Nephron progenitor cell (in vitro differentiated cells): Measurements from ENCODE around the gene VSIG2.

Source experiments
- DNase-seq: peaks from one replicate; pipeline ENCODE4 v3.0.0; 2021
- H3K27ac Mint-ChIP-seq: 2 replicates; pipeline ENCODE4 v1.8.0; 2021; ENCODE audit warnings: mild to moderate bottlenecking, moderate library complexity, mixed read lengths
- H3K27me3 Mint-ChIP-seq: 2 replicates; pipeline ENCODE4 v1.8.0; 2021; ENCODE audit warnings: mild to moderate bottlenecking, low read depth, mixed read lengths; ENCODE audit not compliant: poor library complexity
- H3K36me3 Mint-ChIP-seq: 2 replicates; pipeline ENCODE4 v1.8.0; 2021; ENCODE audit warnings: low read depth, mixed read lengths
- H3K4me1 Mint-ChIP-seq: 2 replicates; pipeline ENCODE4 v1.8.0; 2021; ENCODE audit warnings: mixed read lengths
- H3K4me3 Mint-ChIP-seq: 2 replicates; pipeline ENCODE4 v1.8.0; 2021; ENCODE audit warnings: mild to moderate bottlenecking, moderate library complexity, mixed read lengths
- H3K9me3 Mint-ChIP-seq: 2 replicates; pipeline ENCODE4 v1.8.0; 2021; ENCODE audit warnings: mild to moderate bottlenecking, moderate library complexity, mixed read lengths
- CTCF ChIP-seq: fragments of 200-600 bp; sonication (generic); IDR thresholded peaks from 2 replicates; pipeline ENCODE4 v1.5.0; 2021; ENCODE audit warnings: antibody characterized with exemption

VSIG2 gene

GRCh38 chr11:124751741-124752470, at the start of gene VSIG2:
Gene VSIG2, minus strand, starts transcription at chr11:124752255. Its CDS starts 118 bp downstream, at chr11:124752137.
- no peak for DNase-seq
- no peak for TF ChIP-seq CTCF
- H3K36me3 Mint-ChIP-seq, result no peaks in the 10 kb centered on the region
- peaks cover 100% of the 10 kb centered on the region for H3K27me3 Mint-ChIP-seq
- peak within 1 kb of the TSS; percentile 63 for H3K4me3 Mint-ChIP-seq
- H3K9me3 Mint-ChIP-seq, result peaks cover 5% of the 10 kb centered on the region
- H3K27ac Mint-ChIP-seq, result no peak within 1 kb of the TSS
- peaks cover 31% of the 10 kb centered on the region for H3K4me1 Mint-ChIP-seq

- peaks cover 18% of the 10 kb centered on the region for H3K36me3 Mint-ChIP-seq
- TF ChIP-seq CTCF, result no peak
- H3K27me3 Mint-ChIP-seq, result peaks cover 4% of the 10 kb centered on the region
- peak overlapping the region; percentile 97 for H3K27ac Mint-ChIP-seq
- H3K9me3 Mint-ChIP-seq, result no peaks in the 10 kb centered on the region
- H3K4me3 Mint-ChIP-seq, result peak overlapping the region; percentile 90
- DNase-seq, result no peak
- peaks cover 54% of the 10 kb centered on the region for H3K4me1 Mint-ChIP-seq
These were observed 49.0 kb upstream of the VSIG2 start for GRCh38 chr11:124801014-124801413.

GRCh38 chr11:124800226-124800929, 48.3 kb upstream of the VSIG2 start, which contains the start of gene MSANTD2:
Gene MSANTD2, minus strand, starts transcription at chr11:124800406. Its CDS starts 26 bp downstream, at chr11:124800380.
- H3K36me3 Mint-ChIP-seq, result peaks cover 12% of the 10 kb centered on the region
- no peak for TF ChIP-seq CTCF
- no peaks in the 10 kb centered on the region for H3K9me3 Mint-ChIP-seq
- peak; percentile 88 for DNase-seq
- peak within 1 kb of the TSS; percentile 99 for H3K27ac Mint-ChIP-seq
- H3K27me3 Mint-ChIP-seq, result peaks cover 4% of the 10 kb centered on the region
- peaks cover 58% of the 10 kb centered on the region for H3K4me1 Mint-ChIP-seq
- H3K4me3 Mint-ChIP-seq, result peak within 1 kb of the TSS; percentile 91

- peaks cover 58% of the 10 kb centered on the region for H3K4me1 Mint-ChIP-seq
- H3K27ac Mint-ChIP-seq, result peak overlapping the region; percentile 99
- H3K36me3 Mint-ChIP-seq, result peaks cover 4% of the 10 kb centered on the region
- no peaks in the 10 kb centered on the region for H3K9me3 Mint-ChIP-seq
- DNase-seq, result peak; percentile 62
- peak overlapping the region; percentile 91 for H3K4me3 Mint-ChIP-seq
- no peak for TF ChIP-seq CTCF
- no peaks in the 10 kb centered on the region for H3K27me3 Mint-ChIP-seq
These were observed 47.5 kb upstream of the VSIG2 start for GRCh38 chr11:124799348-124800225.

GRCh38 chr11:124798991-124799347, 46.9 kb upstream of the VSIG2 start:
- TF ChIP-seq CTCF, result no peak
- Mint-ChIP-seq H3K4me3 (peak overlapping the region; percentile 91), H3K27me3 (no peaks in the 10 kb centered on the region), H3K36me3 (no peaks in the 10 kb centered on the region), H3K4me1 (peaks cover 58% of the 10 kb centered on the region), H3K9me3 (no peaks in the 10 kb centered on the region), H3K27ac (peak overlapping the region; percentile 99)
- DNase-seq, result peak; percentile 9
